BLaER1 treated with 17β-estradiol and CSF1 and Interleukin-3, amounts not matched to agents 10 nM and 100 nM (cell line): ENCODE data around the gene THBS4.
A peak's percentile ranks its signal among the peaks of the same experiment; 100 is the strongest.

ENCODE experiments used
- H3K27ac ChIP-seq, 11 experiments: shearing (Covaris generic); formaldehyde crosslinking; 2 replicates each; pipeline ENCODE4 v1.8.1; 2022
- H3K27me3 ChIP-seq, 11 experiments: shearing (Covaris generic); formaldehyde crosslinking; 2 replicates each; pipeline ENCODE4 v1.8.1; 2022
- H3K36me3 ChIP-seq, 11 experiments: shearing (Covaris generic); formaldehyde crosslinking; 2 replicates each; pipeline ENCODE4 v1.8.1; 2022
- H3K4me1 ChIP-seq, 10 experiments: shearing (Covaris generic); formaldehyde crosslinking; 2 replicates each; pipeline ENCODE4 v1.8.1; 2022
- H3K4me2 ChIP-seq, 11 experiments: shearing (Covaris generic); formaldehyde crosslinking; 2 replicates each; pipeline ENCODE4 v1.8.1; 2022
- H3K4me3 ChIP-seq, 10 experiments: shearing (Covaris generic); formaldehyde crosslinking; 2 replicates each; pipeline ENCODE4 v1.8.1; 2022
- H3K9ac ChIP-seq, 11 experiments: shearing (Covaris generic); formaldehyde crosslinking; 2 replicates each; pipeline ENCODE4 v1.8.1; 2022
- H3K9me3 ChIP-seq, 11 experiments: shearing (Covaris generic); formaldehyde crosslinking; replicated peaks in 1 of 11; 2 replicates each; pipeline ENCODE4 v1.8.1; 2022
- H4K20me1 ChIP-seq, 11 experiments: shearing (Covaris generic); formaldehyde crosslinking; 2 replicates each; pipeline ENCODE4 v1.8.1; 2022
- Cebpa-rat ChIP-seq, 11 experiments: shearing (Covaris generic); IDR thresholded peaks; 2 replicates each; pipeline ENCODE4 v1.8.1; 2022

THBS4 gene

DNA sequence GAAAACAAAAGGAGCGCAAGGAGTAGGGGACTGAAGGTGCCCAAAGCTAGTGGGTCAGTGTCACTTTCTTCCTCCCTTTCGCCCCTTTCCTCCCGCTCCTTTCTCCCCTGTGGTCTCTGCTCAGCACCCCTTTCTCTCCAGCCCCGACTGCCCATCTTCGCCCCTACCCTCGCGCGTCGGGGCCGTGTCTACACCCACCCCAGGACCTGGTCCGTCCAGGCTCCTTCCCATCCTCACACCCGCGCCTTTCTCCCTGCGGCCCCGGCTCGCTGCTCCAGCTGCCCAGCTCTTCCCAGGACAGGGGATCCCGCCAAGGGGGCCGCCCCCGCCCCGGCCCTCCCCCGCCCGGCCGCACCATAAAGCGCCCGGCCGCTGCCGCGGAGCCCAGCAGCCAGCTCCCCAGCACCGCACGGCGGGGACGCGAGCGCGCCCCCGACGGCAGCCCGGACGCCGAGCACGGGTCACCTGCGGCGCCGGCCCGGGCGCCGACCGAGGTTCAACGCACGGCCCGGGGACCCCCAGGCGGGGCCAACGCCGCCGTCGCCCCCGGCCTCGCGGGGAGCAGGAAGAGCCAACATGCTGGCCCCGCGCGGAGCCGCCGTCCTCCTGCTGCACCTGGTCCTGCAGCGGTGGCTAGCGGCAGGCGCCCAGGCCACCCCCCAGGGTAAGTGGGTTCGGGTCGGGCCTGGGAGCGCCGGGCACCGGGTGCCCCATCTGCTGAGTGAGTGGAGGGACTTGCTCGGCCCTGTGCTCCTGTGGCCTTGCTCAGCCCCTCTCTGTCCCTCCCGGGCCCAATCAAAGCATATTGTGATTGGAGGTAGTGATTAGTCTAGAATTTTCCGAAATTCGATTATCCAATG is at the start of gene THBS4:
Gene THBS4, plus strand, starts transcription at position 387 of the 860 bp plus-strand sequence. Its CDS starts 190 bp downstream, at position 577.
- H3K4me2 ChIP-seq = no peak within 1 kb of the TSS
- no peak within 1 kb of the TSS for H3K4me3 ChIP-seq
- peaks cover 7 to 24% (median 16%) of the 10 kb centered on the region in 11 experiments; a peak in 19 of 22 replicates for H3K9me3 ChIP-seq
- no peak within 1 kb of the TSS for H3K27ac ChIP-seq
- H3K4me1 ChIP-seq = peaks cover 0 to 7% (median 0%) of the 10 kb centered on the region in 10 experiments; a peak in 2 of 20 replicates
- H3K36me3 ChIP-seq = no peaks in the 10 kb centered on the region
- no peak within 1 kb of the TSS for H3K9ac ChIP-seq
- TF ChIP-seq Cebpa-rat (IDR thresholded peaks at IDR 0.05) = no peak
- H4K20me1 ChIP-seq = no peaks in the 10 kb centered on the region
- no peaks in the 10 kb centered on the region for H3K27me3 ChIP-seq

- Histone ChIP-seq H3K4me3 (no peak overlapping the region), H3K9ac (no peak overlapping the region), H3K36me3 (no peaks in the 10 kb centered on the region), H3K27ac (no peak overlapping the region), H3K4me2 (no peak overlapping the region), H4K20me1 (no peaks in the 10 kb centered on the region), H3K4me1 (peaks cover under 1 to 17% (median 8%) of the 10 kb centered on the region in 10 experiments; a peak in 15 of 20 replicates), H3K9me3 (peaks cover 9 to 28% (median 18%) of the 10 kb centered on the region in 11 experiments), H3K27me3 (no peaks in the 10 kb centered on the region)
- no peak for TF ChIP-seq Cebpa-rat (IDR thresholded peaks at IDR 0.05)
These were observed 48.9 kb upstream of the THBS4 start for GRCh38 chr5:79986260-79986659.

DNA sequence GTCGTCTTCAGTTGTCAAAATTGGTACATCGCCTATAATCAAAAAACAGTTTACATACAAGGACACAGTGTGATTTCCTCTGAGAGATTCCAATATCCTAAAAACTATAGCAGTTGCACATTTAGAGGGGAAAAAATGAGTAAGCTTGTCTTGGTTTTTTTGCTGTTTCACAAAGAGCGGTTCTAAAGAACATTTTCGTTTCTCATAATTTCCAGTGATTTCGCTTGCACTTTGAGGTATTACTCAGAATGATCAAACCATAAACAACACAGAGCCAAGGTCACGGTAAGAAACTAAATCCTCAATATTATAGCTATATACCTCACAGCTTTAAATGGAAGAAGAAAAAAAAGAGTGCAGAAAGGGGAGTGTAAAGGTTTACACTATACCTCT is 44.9 kb upstream of the THBS4 start:
- H3K27me3 ChIP-seq = no peaks in the 10 kb centered on the region

GRCh38 chr5:79990598-79991507 is 44.3 kb upstream of the THBS4 start, which contains the start of gene MTX3:
Gene MTX3 (minus strand): TSS chr5:79991262. CDS start chr5:79991238, 24 bp downstream.
- Histone ChIP-seq H3K27me3 (no peaks in the 10 kb centered on the region), H3K27ac (no peak within 1 kb of the TSS), H3K4me3 (peak within 1 kb of the TSS; percentile 7 to 59 (median 33); a peak in 11 of 20 replicates), H3K9ac (no peak within 1 kb of the TSS), H3K4me1 (no peaks in the 10 kb centered on the region), H4K20me1 (no peaks in the 10 kb centered on the region), H3K4me2 (peak within 1 kb of the TSS in 6 of 11 experiments; percentile 6 to 54 (median 24); a peak in 7 of 22 replicates), H3K9me3 (peaks cover 14 to 23% (median 18%) of the 10 kb centered on the region in 11 experiments), H3K36me3 (no peaks in the 10 kb centered on the region)
- no peak for TF ChIP-seq Cebpa-rat (IDR thresholded peaks at IDR 0.05)

More for the DNA sequence above, 44.9 kb upstream of the THBS4 start:
- Histone ChIP-seq H4K20me1 (no peaks in the 10 kb centered on the region), H3K27ac (no peak overlapping the region), H3K4me2 (no peak overlapping the region), H3K4me3 (0 out of 20 replicates have a peak overlapping the region, but pooled peaks of 1 of the 10 experiments have one; percentile 7), H3K9ac (no peak overlapping the region), H3K36me3 (no peaks in the 10 kb centered on the region), H3K4me1 (no peaks in the 10 kb centered on the region), H3K9me3 (peaks cover 15 to 25% (median 18%) of the 10 kb centered on the region in 11 experiments)
- no peak for TF ChIP-seq Cebpa-rat (IDR thresholded peaks at IDR 0.05)

GRCh38 chr5:79992891-79993657 is 42.1 kb upstream of the THBS4 start:
- no peaks in the 10 kb centered on the region for H3K4me1 ChIP-seq
- no peak overlapping the region for H3K4me2 ChIP-seq
- TF ChIP-seq Cebpa-rat (IDR thresholded peaks at IDR 0.05) = no peak
- H3K27me3 ChIP-seq = no peaks in the 10 kb centered on the region
- H3K9me3 ChIP-seq = peaks cover 14 to 23% (median 18%) of the 10 kb centered on the region in 11 experiments
- no peaks in the 10 kb centered on the region for H3K36me3 ChIP-seq
- no peak overlapping the region for H3K27ac ChIP-seq
- H4K20me1 ChIP-seq = no peaks in the 10 kb centered on the region
- H3K4me3 ChIP-seq = no peak overlapping the region
- H3K9ac ChIP-seq = no peak overlapping the region

- Histone ChIP-seq H3K9ac (no peak overlapping the region), H3K27ac (no peak overlapping the region), H3K9me3 (no peaks in the 10 kb centered on the region), H3K4me2 (no peak overlapping the region), H3K27me3 (no peaks in the 10 kb centered on the region), H3K36me3 (no peaks in the 10 kb centered on the region), H3K4me3 (no peak overlapping the region), H3K4me1 (no peaks in the 10 kb centered on the region), H4K20me1 (no peaks in the 10 kb centered on the region)
- no peak for TF ChIP-seq Cebpa-rat (IDR thresholded peaks at IDR 0.05)
These were observed 35.4 kb upstream of the THBS4 start for GRCh38 chr5:79999722-80000121.

- Histone ChIP-seq H3K9ac (no peak overlapping the region), H3K27me3 (no peaks in the 10 kb centered on the region), H3K27ac (no peak overlapping the region), H3K4me1 (no peaks in the 10 kb centered on the region), H3K36me3 (no peaks in the 10 kb centered on the region), H4K20me1 (no peaks in the 10 kb centered on the region), H3K4me2 (no peak overlapping the region), H3K4me3 (no peak overlapping the region), H3K9me3 (peaks cover 0 to 9% (median 0%) of the 10 kb centered on the region in 11 experiments; a peak in 2 of 22 replicates)
- no peak for TF ChIP-seq Cebpa-rat (IDR thresholded peaks at IDR 0.05)
These were observed 32.5 kb upstream of the THBS4 start for GRCh38 chr5:80002677-80003076.

DNA sequence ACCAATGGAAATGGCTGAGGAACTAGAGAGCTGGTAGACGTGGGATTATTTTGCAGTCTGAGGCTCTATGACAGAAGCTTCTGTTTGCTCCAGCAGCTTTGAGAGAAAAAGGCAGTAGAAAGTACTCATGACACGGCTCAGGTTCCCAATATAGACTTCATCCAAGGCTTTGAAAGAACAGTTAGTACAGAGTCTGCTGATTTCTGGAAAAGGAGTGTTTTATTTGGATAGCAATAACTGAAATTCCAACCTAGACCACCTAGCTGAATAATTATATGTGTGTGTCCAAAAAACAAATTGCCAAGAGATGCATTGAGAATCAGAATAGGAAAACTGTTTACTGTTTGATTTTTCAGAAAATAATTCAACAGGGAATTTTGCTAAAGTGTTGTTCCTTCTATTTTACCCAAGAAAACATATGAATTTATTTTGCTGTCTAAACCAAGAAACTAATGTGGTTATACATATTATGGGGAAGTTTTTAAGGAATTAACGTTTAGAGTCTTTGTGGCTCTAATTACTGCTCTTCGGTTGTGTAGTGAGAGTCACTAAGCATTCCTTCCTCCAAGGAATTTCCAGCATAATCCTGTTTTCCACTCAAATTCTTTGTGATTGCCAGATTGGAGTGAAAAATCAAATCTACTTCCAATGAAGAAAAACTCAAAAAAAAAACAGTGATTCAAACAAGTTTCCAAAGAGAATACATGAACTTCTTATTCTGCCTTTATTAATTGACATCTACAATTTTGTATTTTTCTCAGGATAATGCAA is 26.0 kb upstream of the THBS4 start:
- TF ChIP-seq Cebpa-rat (IDR thresholded peaks at IDR 0.05) = no peak
- Histone ChIP-seq H4K20me1 (no peaks in the 10 kb centered on the region), H3K27me3 (no peaks in the 10 kb centered on the region), H3K4me2 (no peak overlapping the region), H3K9me3 (peaks cover 20 to 40% (median 31%) of the 10 kb centered on the region in 11 experiments), H3K36me3 (no peaks in the 10 kb centered on the region), H3K27ac (no peak overlapping the region), H3K4me1 (peaks cover 0 to 4% (median 0%) of the 10 kb centered on the region in 10 experiments; a peak in 1 of 20 replicates), H3K4me3 (no peak overlapping the region), H3K9ac (no peak overlapping the region)
